ENCODE data around the gene CDKL4.
"Not testable (repeated sequence)": the region's sequence is repeated elsewhere in the genome, so short reads cannot be mapped to it uniquely, and the experiment has no call there.

Gene CDKL4

GRCh38 chr2:39176997-39177396, 66.8 kb downstream of the CDKL4 start:
- no peak for DNase-seq

- no peak for DNase-seq
These were observed 68.6 kb downstream of the CDKL4 start for GRCh38 chr2:39175026-39175812.

- DNase-seq = no peak
These were observed 69.7 kb downstream of the CDKL4 start for GRCh38 chr2:39174022-39174421.

- DNase-seq = not testable (repeated sequence)
These were observed 71.6 kb downstream of the CDKL4 start for GRCh38 chr2:39172047-39172706.

- no peak for DNase-seq
These were observed 72.1 kb downstream of the CDKL4 start for GRCh38 chr2:39171621-39172020.

- DNase-seq = no peak
These were observed 79.7 kb downstream of the CDKL4 start for GRCh38 chr2:39164089-39164488.

- no peak for DNase-seq
These were observed 82.8 kb downstream of the CDKL4 start for GRCh38 chr2:39160982-39161381.

GRCh38 chr2:39159283-39159682, 84.5 kb downstream of the CDKL4 start:
- no peak for DNase-seq

GRCh38 chr2:39158351-39158750, 85.4 kb downstream of the CDKL4 start:
- DNase-seq = no peak

GRCh38 chr2:39156846-39157245, 86.9 kb downstream of the CDKL4 start:
- no peak for DNase-seq

- no peak for DNase-seq
These were observed 87.7 kb downstream of the CDKL4 start for GRCh38 chr2:39156107-39156506.

GRCh38 chr2:39155573-39155972, 88.2 kb downstream of the CDKL4 start:
- not testable (repeated sequence) for DNase-seq

- DNase-seq = no peak
These were observed 88.8 kb downstream of the CDKL4 start for GRCh38 chr2:39154944-39155343.

- no peak for DNase-seq
These were observed 90.5 kb downstream of the CDKL4 start for GRCh38 chr2:39153312-39153711.

- no peak for DNase-seq
These were observed 91.3 kb downstream of the CDKL4 start for GRCh38 chr2:39152504-39152903.

GRCh38 chr2:39150890-39151497, 92.8 kb downstream of the CDKL4 start:
- no peak for DNase-seq

GRCh38 chr2:39150102-39150562, 93.6 kb downstream of the CDKL4 start:
- no peak for DNase-seq

GRCh38 chr2:39146630-39147029, 97.1 kb downstream of the CDKL4 start:
- DNase-seq = no peak

- DNase-seq = no peak
These were observed 97.8 kb downstream of the CDKL4 start for GRCh38 chr2:39145906-39146421.

- DNase-seq = no peak
These were observed 99.4 kb downstream of the CDKL4 start for GRCh38 chr2:39144416-39144815.

- no peak for DNase-seq
These were observed 100.7 kb downstream of the CDKL4 start for GRCh38 chr2:39142904-39143605.

- DNase-seq = no peak
These were observed 102.2 kb downstream of the CDKL4 start for GRCh38 chr2:39141334-39142271.

All from CD4-positive, alpha-beta T cell treated with Interleukin-17A for 4 hours (primary cell).